NB4 (cell line): ENCODE measurements around the gene MRNIP.

Experiments used
- DNase-seq: peaks from one replicate; pipeline ENCODE4 v3.0.0; 2010; ENCODE audit warnings: low read depth
- H3K4me3 ChIP-seq: one replicate; pipeline ENCODE4 v1.5.1; 2011; ENCODE audit warnings: mild to moderate bottlenecking, low read depth, low read length, moderate library complexity
- CTCF ChIP-seq: IDR thresholded peaks from one replicate; pipeline ENCODE4 v1.5.1; 2012; ENCODE audit warnings: low read depth, low read length
- MAX ChIP-seq: IDR thresholded peaks from 2 replicates; pipeline ENCODE4 v1.6.1; 2011; ENCODE audit warnings: low read depth, low read length
- MYC ChIP-seq: IDR thresholded peaks from 2 replicates; pipeline ENCODE4 v1.6.1; 2011; ENCODE audit warnings: low read depth, low read length
- POLR2A ChIP-seq: IDR thresholded peaks from 2 replicates; pipeline ENCODE4 v1.6.1; 2011; ENCODE audit warnings: mild to moderate bottlenecking; ENCODE audit not compliant: insufficient read length; ENCODE audit errors: extremely low read depth

MRNIP gene

GRCh38 chr5:179816401-179816795 lies 42.2 kb downstream of the MRNIP start:
- H3K4me3 ChIP-seq = no peak overlapping the region
- TF ChIP-seq POLR2A (no peak), MYC (no peak)
- DNase-seq = no peak

GRCh38 chr5:179815491-179816249 lies 42.9 kb downstream of the MRNIP start:
- DNase-seq = no peak
- no peak overlapping the region for H3K4me3 ChIP-seq
- TF ChIP-seq MAX = no peak
- TF ChIP-seq POLR2A = no peak
- no peak for TF ChIP-seq MYC
- TF ChIP-seq CTCF = no peak

GRCh38 chr5:179814090-179814489 lies 44.5 kb downstream of the MRNIP start:
- TF ChIP-seq POLR2A (no peak), MYC (no peak), CTCF (no peak), MAX (no peak)
- DNase-seq = no peak
- no peak overlapping the region for H3K4me3 ChIP-seq

GRCh38 chr5:179812997-179813607 lies 45.5 kb downstream of the MRNIP start:
- DNase-seq = no peak
- TF ChIP-seq POLR2A = no peak
- TF ChIP-seq MYC = no peak
- no peak for TF ChIP-seq MAX
- TF ChIP-seq CTCF = no peak
- no peak overlapping the region for H3K4me3 ChIP-seq

GRCh38 chr5:179812135-179812825 lies 46.3 kb downstream of the MRNIP start:
- TF ChIP-seq MAX (no peak), MYC (no peak), CTCF (no peak), POLR2A (no peak)
- H3K4me3 ChIP-seq = no peak overlapping the region

More at GRCh38 chr5:179812135-179812825, 46.3 kb downstream of the MRNIP start:
- DNase-seq = no peak
